NT2/D1 (cell line): ENCODE data around the gene RTP5.
"Not testable (repeated sequence)": the region's sequence is repeated elsewhere in the genome, so short reads cannot be mapped to it uniquely, and the experiment has no call there.

Experiments
- SUZ12 ChIP-seq: IDR thresholded peaks from 2 replicates; pipeline ENCODE4 v1.6.1; 2011; ENCODE audit not compliant: insufficient read length, insufficient read depth; ENCODE audit errors: extremely low read depth
- ZNF274 ChIP-seq: IDR thresholded peaks from 2 replicates; pipeline ENCODE4 v1.6.1; 2011; ENCODE audit warnings: mild to moderate bottlenecking, low read depth, low read length

GRCh38 chr2:241907831-241908230 lies 38.3 kb downstream of the RTP5 start:
- not testable (repeated sequence) for TF ChIP-seq ZNF274, SUZ12
